ENCODE data around the gene PCA3. TPM values are rescaled to one million over a fixed set of nuclear protein-coding genes. Genes with fewer than 3 reads are reported as not detected.

Gene PCA3
- total RNA-seq, 1 experiment from 2014 or later, result not detected

DNA sequence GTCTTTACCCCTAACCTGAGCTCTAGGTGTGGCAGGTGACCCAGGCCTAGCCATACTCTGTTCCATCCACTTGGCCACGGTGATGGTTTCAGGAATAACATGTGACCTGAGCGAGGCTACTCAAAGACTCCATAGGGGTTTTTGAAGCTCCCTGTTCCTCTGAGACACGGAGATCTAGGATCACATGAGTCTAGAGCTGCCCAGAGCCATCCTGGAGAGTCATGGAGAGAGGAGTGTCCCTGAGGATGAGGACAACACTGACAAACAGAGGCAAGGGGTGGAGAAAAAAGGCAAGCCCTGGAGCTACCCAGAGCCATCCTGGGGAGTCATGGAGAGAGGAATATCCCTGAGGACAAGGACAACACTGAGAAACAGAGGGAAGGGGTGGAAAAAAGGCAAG is 29.5 kb upstream of the PCA3 start:
- TF ChIP-seq, protein P1, sequence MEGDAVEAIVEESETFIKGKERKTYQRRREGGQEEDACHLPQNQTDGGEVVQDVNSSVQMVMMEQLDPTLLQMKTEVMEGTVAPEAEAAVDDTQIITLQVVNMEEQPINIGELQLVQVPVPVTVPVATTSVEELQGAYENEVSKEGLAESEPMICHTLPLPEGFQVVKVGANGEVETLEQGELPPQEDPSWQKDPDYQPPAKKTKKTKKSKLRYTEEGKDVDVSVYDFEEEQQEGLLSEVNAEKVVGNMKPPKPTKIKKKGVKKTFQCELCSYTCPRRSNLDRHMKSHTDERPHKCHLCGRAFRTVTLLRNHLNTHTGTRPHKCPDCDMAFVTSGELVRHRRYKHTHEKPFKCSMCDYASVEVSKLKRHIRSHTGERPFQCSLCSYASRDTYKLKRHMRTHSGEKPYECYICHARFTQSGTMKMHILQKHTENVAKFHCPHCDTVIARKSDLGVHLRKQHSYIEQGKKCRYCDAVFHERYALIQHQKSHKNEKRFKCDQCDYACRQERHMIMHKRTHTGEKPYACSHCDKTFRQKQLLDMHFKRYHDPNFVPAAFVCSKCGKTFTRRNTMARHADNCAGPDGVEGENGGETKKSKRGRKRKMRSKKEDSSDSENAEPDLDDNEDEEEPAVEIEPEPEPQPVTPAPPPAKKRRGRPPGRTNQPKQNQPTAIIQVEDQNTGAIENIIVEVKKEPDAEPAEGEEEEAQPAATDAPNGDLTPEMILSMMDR (conservative IDR thresholded peaks at IDR 0.05; ENCODE audit: low read depth, low read length), result no peak
- TF ChIP-seq EZH2 (IDR thresholded peaks at IDR 0.05; ENCODE audit: borderline replicate concordance, low read depth, low read length, poor library complexity, severe bottlenecking), result no peak
- POLR2A ChIA-PET (ENCODE audit: low non-redundant PET), result no interaction called here
- CTCF ChIA-PET, result no interaction called here

DNA sequence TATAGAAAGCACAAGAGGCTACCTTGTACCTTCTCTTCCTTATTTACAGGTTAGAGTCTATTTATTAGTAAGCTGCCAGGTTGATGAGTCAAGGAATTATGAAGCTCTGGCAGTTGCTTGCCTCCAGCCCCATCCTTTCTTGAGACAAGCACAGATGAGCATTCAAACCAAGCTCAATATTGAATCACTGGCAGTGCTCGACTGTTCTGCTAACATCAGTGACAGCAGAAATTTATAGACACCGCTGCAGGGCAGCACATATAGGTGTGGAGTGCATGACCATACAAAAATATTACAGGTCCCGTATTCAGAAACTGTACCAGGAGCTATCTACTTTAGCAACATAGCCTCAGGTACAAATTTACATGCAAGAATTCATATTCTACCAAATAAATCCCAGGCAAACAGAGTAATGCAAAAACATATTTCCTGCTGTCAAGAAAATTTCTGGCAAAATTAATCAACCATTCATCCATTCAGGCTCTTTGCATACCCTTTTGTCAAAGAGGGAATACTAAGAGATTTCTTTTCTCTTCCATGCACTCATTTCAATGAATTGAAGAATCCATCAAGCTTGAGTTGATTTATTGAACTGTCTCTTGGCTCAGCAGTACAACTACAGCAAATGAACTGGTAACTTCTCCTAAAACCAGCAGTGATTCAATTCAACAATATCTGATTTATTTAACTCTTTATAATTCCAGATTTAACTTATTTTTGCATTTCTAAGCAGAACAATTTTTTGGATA is 26.9 kb upstream of the PCA3 start:
- no peaks in the 10 kb centered on the region for H3K4me1 ChIP-seq (ENCODE audit: insufficient read depth, low read length, poor library complexity, severe bottlenecking)
- no peak overlapping the region for H3K4me3 ChIP-seq (ENCODE audit: low read depth, low read length, poor library complexity, severe bottlenecking)
- no TSS peak for BruUV-seq (replicated peaks)
- ChIA-PET CTCF (no interaction called here), POLR2A (ENCODE audit: low non-redundant PET) (no interaction called here)
- no peaks in the 10 kb centered on the region for H3K36me3 ChIP-seq (ENCODE audit: insufficient read depth, low read length, poor library complexity, severe bottlenecking)
- DNase-seq (ENCODE audit: low spot score), result no peak
- no peak overlapping the region for H3K27ac ChIP-seq (ENCODE audit: low read depth, low read length, poor library complexity, severe bottlenecking)
- H3K9me3 ChIP-seq (ENCODE audit: low read depth, low read length, poor library complexity, severe bottlenecking), result no peaks in the 10 kb centered on the region
- no peak for TF ChIP-seq EZH2 (IDR thresholded peaks at IDR 0.05; ENCODE audit: borderline replicate concordance, low read depth, low read length, poor library complexity, severe bottlenecking)
- TF ChIP-seq, protein P1 (conservative IDR thresholded peaks at IDR 0.05; ENCODE audit: low read depth, low read length), result no peak
- intact Hi-C loops (cut with micrococcal nuclease; ENCODE audit: unreplicated experiment), result no loop called here
- H3K27me3 ChIP-seq (replicated peaks; ENCODE audit: insufficient read depth, low read depth, low read length, poor library complexity), result peaks cover 28% of the 10 kb centered on the region

More for the DNA sequence above, 29.5 kb upstream of the PCA3 start:
- H3K4me3 ChIP-seq (ENCODE audit: low read depth, low read length, poor library complexity, severe bottlenecking), result no peak overlapping the region
- H3K27me3 ChIP-seq (replicated peaks; ENCODE audit: insufficient read depth, low read depth, low read length, poor library complexity), result peaks cover 28% of the 10 kb centered on the region
- no peak overlapping the region for H3K27ac ChIP-seq (ENCODE audit: low read depth, low read length, poor library complexity, severe bottlenecking)
- intact Hi-C loops (cut with micrococcal nuclease; ENCODE audit: unreplicated experiment), result no loop called here
- no peaks in the 10 kb centered on the region for H3K36me3 ChIP-seq (ENCODE audit: insufficient read depth, low read length, poor library complexity, severe bottlenecking)
- no TSS peak for BruUV-seq (replicated peaks)
- H3K9me3 ChIP-seq (ENCODE audit: low read depth, low read length, poor library complexity, severe bottlenecking), result no peaks in the 10 kb centered on the region
- H3K4me1 ChIP-seq (ENCODE audit: insufficient read depth, low read length, poor library complexity, severe bottlenecking), result no peaks in the 10 kb centered on the region
- DNase-seq (ENCODE audit: low spot score), result no peak

DNA sequence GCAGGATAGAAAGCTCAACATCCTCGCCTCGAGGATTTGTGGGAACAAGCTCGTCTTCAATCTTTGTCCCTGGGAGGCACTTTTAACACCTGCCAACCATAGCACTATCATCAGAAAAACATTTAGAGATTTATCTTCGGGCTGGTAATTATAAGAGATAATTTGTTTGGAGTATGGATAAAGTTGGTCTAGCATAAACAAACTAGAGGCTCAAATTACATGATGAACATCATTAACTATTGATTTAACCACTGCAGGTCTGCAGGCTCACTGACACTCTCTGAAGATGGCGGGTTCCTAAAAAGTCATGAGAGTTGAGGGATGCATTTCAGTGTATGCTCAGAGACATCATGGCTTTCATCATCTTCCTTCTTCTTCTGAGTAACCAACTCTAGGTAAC is 25.8 kb upstream of the PCA3 start:
- ChIA-PET POLR2A (ENCODE audit: low non-redundant PET) (no interaction called here), CTCF (no interaction called here)
- H3K27ac ChIP-seq (ENCODE audit: low read depth, low read length, poor library complexity, severe bottlenecking), result no peak overlapping the region
- no peaks in the 10 kb centered on the region for H3K36me3 ChIP-seq (ENCODE audit: insufficient read depth, low read length, poor library complexity, severe bottlenecking)
- no peaks in the 10 kb centered on the region for H3K4me1 ChIP-seq (ENCODE audit: insufficient read depth, low read length, poor library complexity, severe bottlenecking)
- peaks cover 28% of the 10 kb centered on the region for H3K27me3 ChIP-seq (replicated peaks; ENCODE audit: insufficient read depth, low read depth, low read length, poor library complexity)
- no peak for DNase-seq (ENCODE audit: low spot score)
- TF ChIP-seq, protein P1 (conservative IDR thresholded peaks at IDR 0.05; ENCODE audit: low read depth, low read length), result no peak
- no peak for TF ChIP-seq EZH2 (IDR thresholded peaks at IDR 0.05; ENCODE audit: borderline replicate concordance, low read depth, low read length, poor library complexity, severe bottlenecking)
- no peak overlapping the region for H3K4me3 ChIP-seq (ENCODE audit: low read depth, low read length, poor library complexity, severe bottlenecking)
- intact Hi-C loops (cut with micrococcal nuclease; ENCODE audit: unreplicated experiment), result no loop called here
- H3K9me3 ChIP-seq (ENCODE audit: low read depth, low read length, poor library complexity, severe bottlenecking), result no peaks in the 10 kb centered on the region
- BruUV-seq (replicated peaks), result no TSS peak

Data from A673 (cell line).